Activated naive CD8-positive, alpha-beta T cell treated with anti-CD3 and anti-CD28 coated beads, Interleukin-2, amount 50 U/mL, for 24 hours (primary cell): ENCODE measurements around the gene SECISBP2L.
A peak's percentile ranks its signal among the peaks of the same experiment; 100 is the strongest.
"Not testable (repeated sequence)": the region's sequence is repeated elsewhere in the genome, so short reads cannot be mapped to it uniquely, and the experiment has no call there.

Source experiments
- ATAC-seq: fragments of 150-1000 bp; cut with Tn5 transposase; one replicate; pipeline ENCODE4 v1.10.0; 2021
- DNase-seq: peaks from one replicate; pipeline ENCODE4 v3.0.0; 2021
- H3K27ac Mint-ChIP-seq: one replicate; pipeline ENCODE4 v1.8.0; 2021; ENCODE audit warnings: mild to moderate bottlenecking, mixed read lengths
- H3K27me3 Mint-ChIP-seq: one replicate; pipeline ENCODE4 v1.8.0; 2021; ENCODE audit warnings: mixed read lengths
- H3K36me3 Mint-ChIP-seq: one replicate; pipeline ENCODE4 v1.8.0; 2021; ENCODE audit warnings: low read depth, mixed read lengths
- H3K4me1 Mint-ChIP-seq: one replicate; pipeline ENCODE4 v1.8.0; 2021; ENCODE audit warnings: mixed read lengths
- H3K4me3 Mint-ChIP-seq: one replicate; pipeline ENCODE4 v1.8.0; 2021; ENCODE audit warnings: mild to moderate bottlenecking, moderate library complexity, mixed read lengths
- H3K9me3 Mint-ChIP-seq: one replicate; pipeline ENCODE4 v1.8.0; 2021; ENCODE audit warnings: mixed read lengths

SECISBP2L gene

GRCh38 chr15:48974882-48975281 is 71.4 kb downstream of the SECISBP2L start:
- Mint-ChIP-seq H3K4me3 (peak overlapping the region; percentile 4), H3K27me3 (peaks cover 20% of the 10 kb centered on the region), H3K9me3 (no peaks in the 10 kb centered on the region), H3K4me1 (peaks cover 12% of the 10 kb centered on the region), H3K27ac (peak overlapping the region; percentile 6), H3K36me3 (no peaks in the 10 kb centered on the region)
- ATAC-seq (no peak), DNase-seq (no peak)

- DNase-seq (no peak), ATAC-seq (no peak)
- Mint-ChIP-seq H3K9me3 (no peaks in the 10 kb centered on the region), H3K4me1 (peaks cover 12% of the 10 kb centered on the region), H3K27me3 (peaks cover 18% of the 10 kb centered on the region), H3K36me3 (no peaks in the 10 kb centered on the region), H3K27ac (no peak overlapping the region), H3K4me3 (no peak overlapping the region)
Observed at GRCh38 chr15:48972750-48973503, 73.3 kb downstream of the SECISBP2L start.

- DNase-seq, H3K36me3 Mint-ChIP-seq, H3K27ac Mint-ChIP-seq, ATAC-seq, H3K9me3 Mint-ChIP-seq, H3K4me3 Mint-ChIP-seq: not testable (repeated sequence)
- Mint-ChIP-seq H3K4me1 (peaks cover 28% of the 10 kb centered on the region), H3K27me3 (peaks cover 16% of the 10 kb centered on the region)
Observed at GRCh38 chr15:48970926-48971325, 75.3 kb downstream of the SECISBP2L start.

GRCh38 chr15:48968066-48968465 is 78.2 kb downstream of the SECISBP2L start:
- Mint-ChIP-seq H3K4me1 (peaks cover 48% of the 10 kb centered on the region), H3K36me3 (peaks cover 2% of the 10 kb centered on the region), H3K27ac (no peak overlapping the region), H3K9me3 (no peaks in the 10 kb centered on the region), H3K4me3 (no peak overlapping the region), H3K27me3 (peaks cover 24% of the 10 kb centered on the region)
- no peak for ATAC-seq
- no peak for DNase-seq

- DNase-seq: no peak
- peak overlapping the region; percentile 42 for H3K4me3 Mint-ChIP-seq
- peaks cover 50% of the 10 kb centered on the region for H3K4me1 Mint-ChIP-seq
- peaks cover 2% of the 10 kb centered on the region for H3K36me3 Mint-ChIP-seq
- ATAC-seq: no peak
- H3K9me3 Mint-ChIP-seq: no peaks in the 10 kb centered on the region
- peaks cover 28% of the 10 kb centered on the region for H3K27me3 Mint-ChIP-seq
- peak overlapping the region; percentile 91 for H3K27ac Mint-ChIP-seq
Observed at GRCh38 chr15:48967336-48967735, 78.9 kb downstream of the SECISBP2L start.

- ATAC-seq (peak; percentile 95), DNase-seq (peak; percentile 40)
- Mint-ChIP-seq H3K4me1 (peaks cover 50% of the 10 kb centered on the region), H3K9me3 (no peaks in the 10 kb centered on the region), H3K4me3 (peak overlapping the region; percentile 42), H3K27me3 (peaks cover 32% of the 10 kb centered on the region), H3K36me3 (peaks cover 2% of the 10 kb centered on the region), H3K27ac (peak overlapping the region; percentile 91)
Observed at GRCh38 chr15:48966595-48967301, 79.5 kb downstream of the SECISBP2L start.

- ATAC-seq (peak; percentile 83), DNase-seq (peak; percentile 51)
- peaks cover 2% of the 10 kb centered on the region for H3K36me3 Mint-ChIP-seq
- H3K4me1 Mint-ChIP-seq: peaks cover 50% of the 10 kb centered on the region
- peak overlapping the region; percentile 42 for H3K4me3 Mint-ChIP-seq
- no peaks in the 10 kb centered on the region for H3K9me3 Mint-ChIP-seq
- peaks cover 33% of the 10 kb centered on the region for H3K27me3 Mint-ChIP-seq
- H3K27ac Mint-ChIP-seq: peak overlapping the region; percentile 91
Observed at GRCh38 chr15:48965972-48966371, 80.3 kb downstream of the SECISBP2L start.

- Mint-ChIP-seq H3K4me3 (peak overlapping the region; percentile 84), H3K27me3 (peaks cover 27% of the 10 kb centered on the region), H3K4me1 (peaks cover 45% of the 10 kb centered on the region)
Observed at GRCh38 chr15:48964898-48965297, 81.3 kb downstream of the SECISBP2L start.

GRCh38 chr15:48963524-48964113 is 82.6 kb downstream of the SECISBP2L start, which contains the start of gene SHC4:
Gene SHC4 (minus strand): TSS chr15:48963919. CDS start chr15:48963015, 904 bp downstream.
- DNase-seq: no peak
- H3K36me3 Mint-ChIP-seq: peaks cover 2% of the 10 kb centered on the region
- peak; percentile 31 for ATAC-seq
- peaks cover 45% of the 10 kb centered on the region for H3K4me1 Mint-ChIP-seq
- H3K27ac Mint-ChIP-seq: peak within 1 kb of the TSS; percentile 91
- H3K9me3 Mint-ChIP-seq: no peaks in the 10 kb centered on the region
- H3K4me3 Mint-ChIP-seq: peak within 1 kb of the TSS; percentile 84
- peaks cover 22% of the 10 kb centered on the region for H3K27me3 Mint-ChIP-seq

More at GRCh38 chr15:48964898-48965297, 81.3 kb downstream of the SECISBP2L start:
- DNase-seq (no peak), ATAC-seq (no peak)
- Mint-ChIP-seq H3K27ac (peak overlapping the region; percentile 91), H3K9me3 (no peaks in the 10 kb centered on the region), H3K36me3 (peaks cover 2% of the 10 kb centered on the region)

GRCh38 chr15:48962662-48963523 is 83.4 kb downstream of the SECISBP2L start:
- peak overlapping the region; percentile 80 for H3K27ac Mint-ChIP-seq
- H3K27me3 Mint-ChIP-seq: peaks cover 22% of the 10 kb centered on the region

GRCh38 chr15:48955967-48956366 is 90.3 kb downstream of the SECISBP2L start:
- H3K4me1 Mint-ChIP-seq: no peaks in the 10 kb centered on the region
- peaks cover 18% of the 10 kb centered on the region for H3K27me3 Mint-ChIP-seq

More at GRCh38 chr15:48962662-48963523, 83.4 kb downstream of the SECISBP2L start:
- Mint-ChIP-seq H3K4me3 (peak overlapping the region; percentile 84), H3K9me3 (no peaks in the 10 kb centered on the region), H3K36me3 (peaks cover 2% of the 10 kb centered on the region), H3K4me1 (peaks cover 45% of the 10 kb centered on the region)
- ATAC-seq: no peak
- no peak for DNase-seq

GRCh38 chr15:48955370-48955769 is 90.9 kb downstream of the SECISBP2L start:
- DNase-seq: no peak
- ATAC-seq: no peak
- H3K9me3 Mint-ChIP-seq: peaks cover 5% of the 10 kb centered on the region

More at GRCh38 chr15:48955967-48956366, 90.3 kb downstream of the SECISBP2L start:
- no peak for DNase-seq
- ATAC-seq: no peak
- no peak overlapping the region for H3K4me3 Mint-ChIP-seq
- peaks cover 5% of the 10 kb centered on the region for H3K9me3 Mint-ChIP-seq
- no peak overlapping the region for H3K27ac Mint-ChIP-seq
- no peaks in the 10 kb centered on the region for H3K36me3 Mint-ChIP-seq

GRCh38 chr15:48954538-48954937 is 91.7 kb downstream of the SECISBP2L start:
- no peak overlapping the region for H3K27ac Mint-ChIP-seq
- no peak for ATAC-seq
- H3K4me1 Mint-ChIP-seq: no peaks in the 10 kb centered on the region
- no peak for DNase-seq
- H3K27me3 Mint-ChIP-seq: peaks cover 21% of the 10 kb centered on the region
- no peak overlapping the region for H3K4me3 Mint-ChIP-seq
- no peaks in the 10 kb centered on the region for H3K36me3 Mint-ChIP-seq
- H3K9me3 Mint-ChIP-seq: peaks cover 5% of the 10 kb centered on the region

More at GRCh38 chr15:48955370-48955769, 90.9 kb downstream of the SECISBP2L start:
- Mint-ChIP-seq H3K4me3 (no peak overlapping the region), H3K36me3 (no peaks in the 10 kb centered on the region), H3K27me3 (peaks cover 20% of the 10 kb centered on the region), H3K4me1 (no peaks in the 10 kb centered on the region), H3K27ac (no peak overlapping the region)

GRCh38 chr15:48946840-48947187 is 99.4 kb downstream of the SECISBP2L start:
- no peak for ATAC-seq
- H3K36me3 Mint-ChIP-seq: no peaks in the 10 kb centered on the region
- peaks cover 5% of the 10 kb centered on the region for H3K9me3 Mint-ChIP-seq
- no peak for DNase-seq
- peaks cover 35% of the 10 kb centered on the region for H3K27me3 Mint-ChIP-seq
- H3K27ac Mint-ChIP-seq: no peak overlapping the region
- H3K4me1 Mint-ChIP-seq: peaks cover 25% of the 10 kb centered on the region
- H3K4me3 Mint-ChIP-seq: no peak overlapping the region
